NCI-H2171 treated with DMSO at 0.1 percent for 48 hours (cell line): ENCODE results near the gene NOD1.

Source experiments
- DNase-seq: peaks from one replicate; lab custom pipeline; 2025; lab: John Stamatoyannopoulos, UW

Gene NOD1

DNA sequence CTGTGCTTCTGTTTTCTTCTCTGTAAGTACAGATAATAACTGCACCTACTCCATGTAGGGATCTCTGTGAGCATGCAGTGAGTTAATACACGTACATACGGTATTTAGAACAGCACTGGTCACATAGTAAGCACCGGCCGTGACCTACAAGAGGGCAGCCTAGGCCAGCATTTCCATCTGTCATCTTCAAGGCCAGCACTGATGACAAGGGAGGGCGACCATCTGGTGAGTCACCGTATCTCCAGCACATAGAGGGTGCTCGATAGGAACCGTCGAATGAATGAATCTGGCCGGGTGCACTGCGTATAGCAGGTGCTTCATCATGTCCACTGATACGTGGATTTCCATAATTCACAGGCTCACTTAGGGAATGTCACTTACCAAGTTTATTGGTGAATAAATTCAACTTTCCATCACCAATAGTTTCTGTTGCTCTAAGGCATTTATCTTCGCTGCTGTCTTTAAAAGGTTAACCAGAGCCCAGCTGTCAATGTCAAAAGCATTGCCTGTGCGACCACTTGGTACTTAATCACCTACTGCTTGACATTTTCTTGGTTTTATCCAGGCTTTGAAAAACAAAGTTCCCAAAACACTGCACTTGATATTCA lies 8.3 kb downstream of the NOD1 start:
- no peak for DNase-seq

DNA sequence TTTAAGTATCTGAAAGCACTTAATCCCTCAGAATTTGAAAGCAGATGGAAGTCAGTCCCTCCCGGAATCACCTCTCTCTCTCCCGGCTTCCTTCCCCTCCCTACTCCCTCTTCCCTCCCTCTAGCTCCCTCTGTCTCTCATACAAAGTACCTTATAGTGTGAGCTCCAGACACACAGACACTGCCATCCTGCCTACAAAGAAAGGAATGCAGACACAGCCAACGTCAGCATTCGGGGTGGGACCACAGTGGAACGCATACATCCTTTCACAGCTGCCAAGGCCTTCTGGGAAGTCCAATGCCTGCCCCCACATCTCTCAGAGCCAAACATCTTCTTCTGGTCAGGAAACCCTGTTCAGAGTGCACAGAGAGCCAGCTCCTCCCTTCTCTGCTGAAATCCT lies 9.3 kb downstream of the NOD1 start:
- peak; percentile 82 for DNase-seq

DNA sequence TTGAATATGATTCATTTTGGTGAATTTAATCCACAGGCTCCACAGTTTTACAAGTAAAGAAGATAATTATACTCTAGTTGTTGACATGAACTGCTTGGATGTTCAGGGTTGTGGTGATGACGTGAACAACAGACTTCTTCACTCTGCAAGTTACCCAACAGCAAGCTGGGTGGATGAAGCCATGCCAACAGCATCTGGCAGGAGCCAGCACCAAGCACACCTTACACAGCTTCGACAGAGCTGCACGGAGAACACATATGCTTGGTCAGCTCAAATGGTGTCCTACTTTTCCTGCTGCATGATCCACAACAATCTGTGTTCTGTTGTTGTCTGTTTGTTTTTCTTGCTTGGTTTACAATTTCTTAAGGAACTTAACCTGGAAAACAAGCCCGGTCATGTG lies 9.8 kb downstream of the NOD1 start:
- DNase-seq: no peak

DNA sequence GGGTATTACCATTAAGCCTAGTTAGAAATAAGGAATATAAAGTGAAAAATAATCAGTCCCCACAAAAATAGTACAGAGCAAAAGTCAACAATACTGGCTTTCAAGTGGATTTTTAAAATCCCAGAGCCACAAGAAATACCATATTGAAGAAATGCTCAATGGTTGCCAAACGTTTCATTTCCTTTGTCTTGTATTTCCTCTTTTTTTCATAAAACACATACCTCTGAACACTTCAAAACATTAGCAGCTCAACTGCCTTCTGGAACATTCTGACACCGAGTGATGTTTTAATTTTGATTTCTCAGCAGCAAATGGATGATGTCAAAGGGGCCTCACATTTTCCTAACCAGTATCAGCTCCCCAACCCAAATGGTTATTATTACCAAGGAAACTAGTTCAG lies 10.5 kb downstream of the NOD1 start:
- no peak for DNase-seq

DNA sequence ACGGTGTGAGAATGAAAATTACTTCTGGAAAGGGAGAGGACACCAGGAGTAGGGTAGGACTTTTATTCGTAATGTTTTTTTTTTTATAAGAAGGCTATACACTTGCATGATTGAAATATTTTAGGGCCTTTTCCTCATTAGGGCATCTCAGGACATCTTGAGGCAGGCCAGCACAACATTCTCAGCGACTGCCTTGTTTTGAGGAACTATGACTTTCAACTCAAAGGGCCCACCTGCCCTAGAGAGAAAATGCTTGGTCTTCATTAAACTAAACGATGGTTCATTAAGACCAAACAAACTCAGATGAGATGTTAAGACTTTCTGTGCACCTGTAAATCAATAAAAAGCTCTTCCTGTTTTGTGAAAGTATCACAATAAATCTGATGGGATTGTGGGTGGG lies 11.3 kb downstream of the NOD1 start:
- DNase-seq: no peak

DNA sequence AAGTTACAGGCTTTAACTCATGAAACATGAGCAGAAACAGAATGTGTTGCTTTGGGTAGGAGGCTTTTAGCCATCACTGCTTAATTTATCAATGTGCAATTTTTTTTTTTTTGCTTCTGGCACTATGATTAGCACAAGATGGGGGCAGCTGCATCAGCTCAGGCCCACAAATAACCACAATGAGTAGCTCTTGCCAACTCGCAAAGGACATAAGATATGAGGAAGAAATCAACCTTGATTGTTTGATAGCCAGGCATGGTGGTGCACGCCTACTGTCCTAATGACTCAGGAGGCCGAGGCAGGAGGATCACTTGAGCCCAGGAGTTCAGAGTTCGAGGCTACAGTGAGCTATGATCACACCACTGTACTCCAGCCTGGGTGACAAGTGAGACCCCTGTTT lies 12.3 kb downstream of the NOD1 start:
- no peak for DNase-seq

DNA sequence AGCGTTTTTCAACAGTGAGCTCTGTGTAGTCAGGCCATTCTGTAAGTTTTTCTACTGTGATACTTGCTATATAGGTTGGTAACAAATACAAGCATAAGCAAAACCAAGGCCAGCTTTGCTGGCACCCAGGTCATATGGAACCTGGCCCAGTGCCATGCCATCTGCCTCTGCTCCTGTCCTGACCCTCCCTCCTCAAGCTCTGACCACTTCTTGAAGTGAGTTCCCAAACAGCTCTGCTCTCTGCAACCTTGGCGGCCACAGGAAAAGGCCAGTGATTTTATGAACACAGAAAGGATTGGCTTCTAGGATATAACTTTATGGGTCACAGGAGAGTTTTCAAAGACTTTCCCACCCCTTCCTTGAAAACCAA lies 12.8 kb downstream of the NOD1 start:
- DNase-seq: peak; percentile 42

DNA sequence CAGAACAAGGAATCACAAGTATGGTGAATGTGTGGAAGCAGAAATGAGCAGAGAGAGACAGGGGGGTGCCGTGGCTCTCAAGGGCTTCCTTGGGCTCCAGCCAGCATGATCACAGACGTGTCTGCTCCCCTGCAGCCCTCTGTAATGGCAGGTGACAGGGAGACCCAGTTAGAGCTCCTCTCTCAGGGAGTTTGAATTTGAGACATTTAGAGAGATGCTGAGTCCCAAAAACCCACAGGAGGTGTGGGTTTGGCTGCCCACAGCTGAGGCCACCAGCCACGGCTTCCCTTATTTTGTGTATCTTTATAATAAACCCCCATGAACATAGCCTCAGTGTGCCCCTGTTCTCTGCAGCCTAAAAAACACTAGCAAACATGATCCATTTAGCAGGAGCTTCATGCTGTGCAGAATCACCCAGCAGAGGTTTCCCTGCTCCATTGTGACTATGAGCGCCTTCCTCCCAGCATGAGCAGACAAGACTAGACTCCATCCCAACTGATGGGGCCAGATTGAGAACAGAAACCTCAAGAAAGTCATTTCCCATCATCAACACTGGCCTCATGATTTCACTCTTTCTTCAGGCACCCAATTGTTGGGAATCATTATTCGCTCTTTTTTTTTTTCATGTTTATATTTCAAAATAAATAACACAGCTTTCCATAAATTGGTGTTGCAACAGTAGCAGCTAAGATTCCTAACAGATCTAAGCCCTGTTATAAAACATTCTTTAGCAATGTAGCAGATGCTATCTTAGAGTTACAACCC lies 13.4 kb downstream of the NOD1 start:
- no peak for DNase-seq

DNA sequence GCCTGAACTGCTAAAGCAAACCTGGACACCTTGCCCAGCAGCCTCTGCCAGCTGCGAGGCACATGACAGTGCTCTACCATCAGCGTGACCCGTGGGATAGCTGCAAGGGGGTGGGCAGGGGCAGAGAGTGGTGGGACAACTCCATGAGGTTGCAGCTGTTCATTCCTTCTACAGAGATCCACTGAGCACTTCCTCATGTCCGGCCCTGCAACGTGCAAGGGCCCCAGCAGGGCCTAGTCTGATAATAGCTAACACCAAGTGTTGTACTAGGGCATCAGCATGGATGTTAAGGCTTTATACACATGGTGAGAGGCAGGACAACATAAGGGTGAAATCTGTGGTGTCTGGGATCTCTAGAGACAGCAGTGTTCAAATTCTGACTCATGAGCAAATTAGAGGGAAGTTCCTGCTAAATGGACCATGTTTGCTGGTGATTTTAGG lies 14.3 kb downstream of the NOD1 start:
- DNase-seq: no peak

DNA sequence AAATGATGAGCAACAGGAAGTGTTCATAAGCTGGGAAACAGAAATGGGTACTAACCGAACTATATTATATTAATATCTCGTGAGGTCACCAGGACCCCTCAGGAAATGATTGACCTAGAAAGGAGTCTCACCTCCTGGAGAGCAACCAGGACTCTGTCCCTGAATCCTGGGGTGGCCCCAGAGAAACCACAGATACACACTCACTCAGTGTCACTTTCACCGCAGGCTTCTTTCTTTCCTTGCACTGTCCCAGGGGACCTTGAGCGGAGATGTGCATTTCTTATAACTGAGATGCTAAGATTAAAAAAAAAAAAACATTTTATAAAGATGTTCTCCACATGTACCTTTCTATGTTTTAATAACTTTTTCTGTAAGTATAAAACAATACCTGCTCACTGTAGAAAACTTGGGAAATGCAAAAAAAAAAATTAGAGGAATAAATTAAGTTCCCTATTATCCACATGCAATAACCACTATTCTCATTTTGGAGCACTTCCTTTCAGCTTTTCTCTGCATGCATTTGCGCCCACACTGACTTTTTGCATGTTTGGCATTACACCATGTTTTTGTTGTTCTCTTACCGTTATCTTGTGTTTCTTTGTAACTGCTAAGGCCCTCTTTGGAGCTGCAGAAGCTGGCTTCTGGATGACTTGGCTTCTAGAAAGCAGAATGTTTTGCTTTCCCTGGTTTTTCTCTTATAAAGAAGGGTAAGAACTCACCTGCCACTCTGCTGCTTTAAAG lies 15.0 kb downstream of the NOD1 start:
- DNase-seq: no peak

DNA sequence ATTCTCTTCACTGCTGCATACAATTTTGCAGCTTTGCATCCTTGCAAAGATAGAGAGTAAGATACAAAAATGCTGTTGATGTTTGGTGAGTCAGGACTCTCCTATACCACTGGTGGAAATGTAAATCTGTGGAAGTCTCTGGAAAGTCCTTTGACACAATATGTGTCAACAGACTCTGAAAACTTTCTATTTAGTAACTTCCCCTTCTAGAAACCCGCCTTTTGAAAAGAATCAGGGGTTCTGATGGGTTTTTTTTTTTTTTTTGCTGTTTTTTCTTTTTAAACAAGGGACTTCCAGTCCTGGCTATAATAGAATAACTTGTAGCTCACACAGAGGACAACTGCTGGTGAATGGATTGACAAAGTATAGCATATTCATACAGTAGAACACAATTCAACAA lies 16.4 kb downstream of the NOD1 start:
- no peak for DNase-seq

DNA sequence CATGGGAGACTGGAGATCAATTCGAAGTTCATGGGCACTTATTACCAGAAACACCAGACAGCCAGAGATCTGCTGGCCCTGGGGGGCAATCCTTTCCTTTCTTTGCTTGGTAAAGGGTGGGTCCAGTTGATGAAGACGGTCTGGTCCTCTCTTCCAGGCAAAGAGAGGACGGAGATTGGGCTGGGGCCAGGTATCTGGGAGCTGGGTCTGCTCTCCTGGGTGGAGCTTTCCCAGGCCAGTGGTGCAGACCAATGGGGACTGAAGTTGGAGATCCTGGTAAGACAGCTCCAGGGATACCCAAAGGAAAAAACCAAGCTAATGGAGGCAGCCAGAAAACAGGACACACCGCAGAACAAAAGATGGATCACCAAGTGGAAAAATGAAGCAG lies 18.3 kb downstream of the NOD1 start:
- no peak for DNase-seq

DNA sequence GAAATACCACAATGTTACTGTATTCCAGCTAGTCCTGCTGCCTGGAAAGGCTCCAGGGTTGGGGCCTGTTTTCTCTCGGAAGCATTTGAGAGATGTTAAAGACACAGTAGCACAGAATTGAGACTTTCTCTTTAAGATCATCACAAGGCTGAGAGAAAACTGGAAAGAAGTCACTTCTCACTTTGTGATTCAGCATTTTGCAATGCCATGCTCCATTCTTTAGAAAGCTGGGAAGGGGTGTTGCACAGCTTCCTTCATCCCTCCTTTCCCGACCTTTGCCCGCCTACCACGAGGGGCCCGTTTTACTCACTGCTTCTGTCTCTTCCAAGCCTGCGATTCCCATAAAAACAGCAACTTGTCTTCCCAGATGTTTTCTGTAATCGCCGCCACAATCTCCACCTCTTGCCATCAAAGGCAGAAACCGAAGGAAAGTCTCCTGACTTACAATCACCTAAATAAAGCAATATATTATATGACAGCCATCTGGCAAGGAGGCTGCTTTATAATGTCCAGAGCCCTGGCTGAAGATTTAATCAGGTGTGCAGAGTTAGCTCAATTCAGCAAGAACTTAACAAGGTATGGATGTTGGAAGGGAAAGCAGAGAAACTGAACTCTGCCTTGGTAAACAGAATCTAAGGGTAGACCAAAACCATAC lies 18.9 kb downstream of the NOD1 start:
- no peak for DNase-seq

DNA sequence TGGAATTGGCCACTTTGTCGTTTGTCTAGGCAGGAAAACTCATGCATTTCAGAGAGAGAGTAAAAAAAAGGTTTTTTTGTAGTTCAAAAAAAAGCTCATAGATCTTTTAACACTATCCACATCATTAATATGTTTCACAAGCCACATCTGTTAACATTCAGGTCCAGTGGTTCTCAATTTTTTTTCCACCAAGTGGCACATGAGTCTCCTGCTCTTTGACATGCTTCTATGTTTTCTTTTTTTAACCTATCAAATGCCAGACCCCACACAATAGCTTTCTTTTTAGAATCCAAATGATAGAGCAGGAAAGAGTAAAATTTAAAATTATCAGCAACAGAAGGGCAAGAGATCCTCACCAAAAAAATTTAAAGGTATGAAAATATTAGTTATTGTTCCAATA lies 20.3 kb downstream of the NOD1 start:
- no peak for DNase-seq

DNA sequence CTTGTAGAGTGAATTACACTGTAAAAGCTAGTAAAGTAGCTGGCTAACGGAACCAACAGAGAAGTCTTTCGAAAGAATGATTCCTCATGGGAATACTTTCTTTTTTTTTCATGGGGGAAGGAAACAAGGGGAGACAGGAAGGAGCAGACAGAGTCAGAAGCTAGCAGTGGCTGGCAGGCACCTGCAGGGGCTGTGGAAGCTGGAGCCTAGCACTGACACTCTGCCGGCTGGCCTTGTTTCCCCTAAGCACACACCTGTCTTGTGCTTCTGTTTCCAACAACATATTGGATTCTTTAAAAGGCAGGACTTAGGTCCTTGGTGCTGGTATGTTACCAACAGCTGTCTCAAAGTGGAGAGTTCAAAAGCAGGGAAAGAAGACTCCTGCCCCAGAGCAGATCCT lies 24.7 kb downstream of the NOD1 start:
- DNase-seq: peak; percentile 74

DNA sequence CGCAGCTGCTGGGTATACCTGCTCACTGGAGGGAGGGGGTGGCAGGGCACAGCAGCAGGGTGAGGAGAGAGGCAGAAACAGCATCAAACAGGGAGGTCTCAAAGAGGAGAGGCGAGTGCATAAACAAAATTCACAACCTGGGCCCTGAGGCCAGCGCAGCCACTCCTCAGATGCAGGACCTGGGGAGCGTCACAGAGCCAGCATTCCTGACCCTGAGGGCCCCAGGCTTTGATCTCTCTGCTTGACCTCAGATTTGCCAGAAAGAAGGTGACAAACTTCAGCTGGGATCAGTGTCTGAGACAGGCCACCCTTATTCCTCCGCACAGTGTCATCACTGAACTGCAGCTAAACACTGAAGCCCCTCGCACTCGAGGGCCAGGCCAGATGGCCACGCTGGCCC lies 25.6 kb downstream of the NOD1 start:
- no peak for DNase-seq

DNA sequence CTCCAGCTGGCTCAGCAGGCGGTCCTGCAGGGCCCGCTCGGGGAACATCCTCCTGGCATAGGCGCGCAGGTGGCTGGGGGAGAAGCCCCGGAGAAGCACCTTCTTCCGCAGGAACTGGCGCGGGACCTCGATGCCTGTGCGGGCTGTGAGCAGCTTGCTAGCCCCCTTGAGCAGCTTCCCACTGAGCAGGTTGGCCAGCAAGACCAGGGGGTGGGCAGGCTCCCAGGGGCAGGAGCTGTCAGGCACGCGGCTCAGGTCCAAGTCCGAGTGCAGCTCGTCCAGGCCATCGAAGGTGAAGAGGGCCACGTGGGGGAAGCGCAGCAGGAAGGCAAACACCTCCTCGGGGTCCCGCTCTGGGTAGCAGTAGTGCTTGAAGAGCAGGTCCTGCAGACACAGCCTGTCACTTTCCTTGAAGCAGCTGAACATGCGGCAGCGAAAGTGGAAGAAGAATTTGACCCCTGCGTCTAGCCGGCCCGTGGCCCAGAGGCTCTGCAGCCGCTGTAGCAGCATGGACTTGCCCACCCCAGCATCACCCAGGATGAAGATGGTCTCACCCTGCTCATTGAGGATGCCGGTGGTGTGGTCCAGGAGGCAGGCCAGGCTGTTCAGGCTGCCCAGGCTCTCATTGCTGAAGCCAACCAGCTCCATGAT lies 26.2 kb downstream of the NOD1 start:
- no peak for DNase-seq

DNA sequence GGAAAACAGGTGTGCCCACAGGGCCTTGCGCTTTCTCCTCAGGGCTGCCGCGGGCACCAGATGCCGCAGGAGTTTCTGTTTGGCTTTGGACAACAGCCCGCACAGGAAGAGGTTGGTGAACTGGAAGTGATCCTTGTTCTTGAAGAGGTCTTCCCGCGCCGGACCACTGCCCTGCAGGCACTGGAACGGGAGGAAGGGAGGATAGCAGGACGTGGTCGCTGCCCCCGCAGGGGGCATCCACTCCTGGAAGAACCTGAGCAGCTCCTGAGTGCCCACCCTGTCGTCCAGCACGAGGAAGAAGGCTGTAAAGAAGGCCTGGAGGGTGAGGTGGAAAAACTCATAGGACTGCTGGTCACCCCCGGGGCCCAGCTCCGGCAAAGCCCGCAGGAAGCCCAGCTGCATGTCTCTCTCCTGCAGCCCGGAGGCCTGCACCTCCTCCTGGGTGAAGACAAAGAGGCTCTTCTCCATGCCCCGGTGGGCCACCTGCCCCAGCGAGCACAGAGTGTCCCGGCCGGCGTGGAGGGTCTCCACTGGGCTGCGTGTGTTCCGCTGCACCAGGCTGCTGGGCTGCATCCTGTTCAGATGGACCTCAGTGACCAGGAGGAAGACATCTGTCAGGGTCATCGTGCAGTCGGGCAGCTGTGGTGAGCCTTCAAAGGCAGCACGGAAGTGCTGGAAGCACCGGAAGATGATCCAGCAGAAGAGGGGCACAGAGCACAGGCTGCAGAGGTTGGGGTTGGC lies 26.9 kb downstream of the NOD1 start:
- DNase-seq: no peak

DNA sequence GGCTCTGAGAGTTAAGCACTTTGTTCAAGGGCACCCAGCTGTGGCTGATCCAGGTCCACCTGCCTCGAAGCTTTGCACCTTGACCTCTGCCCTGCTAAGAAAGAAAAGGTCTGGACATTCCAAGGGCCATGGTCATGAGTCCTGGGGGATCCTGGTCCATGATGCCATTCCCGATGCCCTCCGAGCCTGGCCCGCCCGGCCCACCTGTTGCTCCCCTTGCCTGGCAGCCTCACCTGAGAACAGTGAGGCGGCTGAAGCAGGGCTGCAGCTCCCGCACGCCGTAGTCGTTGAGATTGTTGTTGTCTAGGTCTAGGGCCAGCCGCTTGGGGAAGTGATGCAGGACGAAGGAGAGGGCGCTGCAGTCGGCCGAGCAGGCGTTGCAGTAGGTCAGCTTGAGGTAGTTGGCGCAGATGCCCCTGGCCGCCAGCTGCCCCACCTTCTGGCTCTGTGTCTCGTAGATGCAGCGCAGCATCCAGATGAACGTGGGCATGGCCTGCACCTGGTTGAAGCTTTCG lies 27.5 kb downstream of the NOD1 start:
- no peak for DNase-seq

DNA sequence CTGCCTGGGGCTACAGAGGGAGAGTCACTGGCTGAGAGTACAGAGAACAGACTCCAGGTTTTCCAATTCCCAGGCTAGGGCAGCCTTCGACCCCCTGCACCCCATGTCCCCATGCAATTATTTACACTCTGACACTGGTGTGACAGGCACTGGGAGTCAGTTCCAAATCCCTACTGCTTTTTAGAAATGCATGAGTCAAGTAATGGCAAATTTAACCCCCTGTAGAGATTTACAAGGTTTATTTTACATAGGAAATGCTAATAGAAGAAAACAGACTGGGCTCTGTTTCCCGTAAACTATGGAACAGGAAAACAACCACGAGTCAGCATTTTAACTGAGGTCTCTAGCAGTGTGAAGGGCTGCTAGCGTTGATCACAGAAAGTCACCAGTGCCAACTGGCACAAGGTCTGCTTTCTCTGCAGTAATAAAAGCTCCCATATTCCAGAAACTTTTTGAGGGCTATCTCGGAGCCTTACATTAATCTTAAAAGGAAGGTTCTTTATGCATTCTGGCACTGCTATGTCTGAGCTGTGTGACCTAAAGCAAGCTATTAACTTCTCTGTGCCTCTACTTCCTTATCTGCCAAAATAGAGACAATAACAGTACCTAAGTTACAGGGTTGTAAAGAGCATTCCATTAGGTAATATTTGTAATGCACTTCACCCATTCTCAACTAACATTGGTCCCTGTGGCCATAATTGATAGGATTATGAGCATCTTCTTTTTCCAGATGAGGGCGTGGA lies 28.2 kb downstream of the NOD1 start:
- DNase-seq: no peak
